Measurements from ENCODE around the gene NUAK2. TPM values are rescaled to one million over a fixed set of nuclear protein-coding genes. Genes with fewer than 3 reads are reported as not detected.

NUAK2 gene
- total and polyA plus RNA-seq, 2 of the 8 experiments (the other 6 are each of a cell fraction or from before 2014, with no cell fraction given) = 9.4 to 12.9 TPM

GRCh38 chr1:205300149-205300548 is 21.4 kb downstream of the NUAK2 start (continued):
- TF ChIP-seq, protein P1, sequence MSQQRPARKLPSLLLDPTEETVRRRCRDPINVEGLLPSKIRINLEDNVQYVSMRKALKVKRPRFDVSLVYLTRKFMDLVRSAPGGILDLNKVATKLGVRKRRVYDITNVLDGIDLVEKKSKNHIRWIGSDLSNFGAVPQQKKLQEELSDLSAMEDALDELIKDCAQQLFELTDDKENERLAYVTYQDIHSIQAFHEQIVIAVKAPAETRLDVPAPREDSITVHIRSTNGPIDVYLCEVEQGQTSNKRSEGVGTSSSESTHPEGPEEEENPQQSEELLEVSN (IDR thresholded peaks at IDR 0.05) = no peak
- no peak for TF ChIP-seq POU5F1 (IDR thresholded peaks at IDR 0.05; ENCODE audit: low read depth, low read length)
- TF ChIP-seq, protein P2, sequence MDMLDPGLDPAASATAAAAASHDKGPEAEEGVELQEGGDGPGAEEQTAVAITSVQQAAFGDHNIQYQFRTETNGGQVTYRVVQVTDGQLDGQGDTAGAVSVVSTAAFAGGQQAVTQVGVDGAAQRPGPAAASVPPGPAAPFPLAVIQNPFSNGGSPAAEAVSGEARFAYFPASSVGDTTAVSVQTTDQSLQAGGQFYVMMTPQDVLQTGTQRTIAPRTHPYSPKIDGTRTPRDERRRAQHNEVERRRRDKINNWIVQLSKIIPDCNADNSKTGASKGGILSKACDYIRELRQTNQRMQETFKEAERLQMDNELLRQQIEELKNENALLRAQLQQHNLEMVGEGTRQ (IDR thresholded peaks at IDR 0.05; ENCODE audit: low read length) = no peak
